ENCODE data around the gene TYW5.

TYW5 gene

DNA sequence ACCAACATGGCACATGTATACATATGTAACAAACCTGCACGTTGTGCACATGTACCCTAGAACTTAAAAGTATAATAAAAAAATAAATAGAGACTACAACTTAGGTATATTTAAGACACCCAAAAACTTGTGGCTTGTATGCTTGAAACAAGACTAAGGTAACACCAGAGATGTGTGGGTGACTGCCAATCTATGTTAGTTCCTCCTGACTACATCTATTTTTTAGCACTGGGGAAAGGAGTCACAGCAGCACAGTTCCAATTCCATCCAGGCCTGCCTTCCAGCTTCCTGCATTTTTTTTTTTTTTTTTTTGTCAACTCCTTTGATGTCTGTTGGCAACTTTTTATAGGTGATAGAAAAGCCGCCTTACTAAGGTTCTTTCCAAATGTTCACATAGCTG is 26.0 kb downstream of the TYW5 start:
- no peak overlapping the region for H3K27ac ChIP-seq (ENCODE audit: low read depth, low read length)
- no peak overlapping the region for H3K4me3 ChIP-seq (ENCODE audit: low read length)
- peaks cover 29% of the 10 kb centered on the region for H3F3A ChIP-seq (ENCODE audit: control insufficient read depth, insufficient read depth)
- H3K4me2 ChIP-seq (ENCODE audit: low read length): no peak overlapping the region
- no peak for TF ChIP-seq EZH2phosphoT487 (IDR thresholded peaks at IDR 0.05; ENCODE audit: borderline replicate concordance, low read length)
- TF ChIP-seq, protein P1, sequence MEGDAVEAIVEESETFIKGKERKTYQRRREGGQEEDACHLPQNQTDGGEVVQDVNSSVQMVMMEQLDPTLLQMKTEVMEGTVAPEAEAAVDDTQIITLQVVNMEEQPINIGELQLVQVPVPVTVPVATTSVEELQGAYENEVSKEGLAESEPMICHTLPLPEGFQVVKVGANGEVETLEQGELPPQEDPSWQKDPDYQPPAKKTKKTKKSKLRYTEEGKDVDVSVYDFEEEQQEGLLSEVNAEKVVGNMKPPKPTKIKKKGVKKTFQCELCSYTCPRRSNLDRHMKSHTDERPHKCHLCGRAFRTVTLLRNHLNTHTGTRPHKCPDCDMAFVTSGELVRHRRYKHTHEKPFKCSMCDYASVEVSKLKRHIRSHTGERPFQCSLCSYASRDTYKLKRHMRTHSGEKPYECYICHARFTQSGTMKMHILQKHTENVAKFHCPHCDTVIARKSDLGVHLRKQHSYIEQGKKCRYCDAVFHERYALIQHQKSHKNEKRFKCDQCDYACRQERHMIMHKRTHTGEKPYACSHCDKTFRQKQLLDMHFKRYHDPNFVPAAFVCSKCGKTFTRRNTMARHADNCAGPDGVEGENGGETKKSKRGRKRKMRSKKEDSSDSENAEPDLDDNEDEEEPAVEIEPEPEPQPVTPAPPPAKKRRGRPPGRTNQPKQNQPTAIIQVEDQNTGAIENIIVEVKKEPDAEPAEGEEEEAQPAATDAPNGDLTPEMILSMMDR (IDR thresholded peaks at IDR 0.05; ENCODE audit: low read depth, low read length, poor library complexity, severe bottlenecking): no peak
- H3K36me3 ChIP-seq (ENCODE audit: control insufficient read depth, low read length): peaks cover 92% of the 10 kb centered on the region
- H3K27me3 ChIP-seq (ENCODE audit: control insufficient read depth, low read length): no peaks in the 10 kb centered on the region
- peaks cover 4% of the 10 kb centered on the region; the same call in 1 of the 2 replicates for H4K20me1 ChIP-seq (ENCODE audit: control insufficient read depth, insufficient read depth, low read depth, low read length)
- H3K9me2 ChIP-seq (replicated peaks; ENCODE audit: control insufficient read depth, low read length): no peaks in the 10 kb centered on the region
- H3K9me3 ChIP-seq (ENCODE audit: control insufficient read depth, insufficient read depth, low read length): no peaks in the 10 kb centered on the region
- H3K4me1 ChIP-seq (ENCODE audit: control insufficient read depth, low read length): no peaks in the 10 kb centered on the region
- peaks cover 46% of the 10 kb centered on the region for H3K79me2 ChIP-seq (ENCODE audit: control insufficient read depth, low read length)

DNA sequence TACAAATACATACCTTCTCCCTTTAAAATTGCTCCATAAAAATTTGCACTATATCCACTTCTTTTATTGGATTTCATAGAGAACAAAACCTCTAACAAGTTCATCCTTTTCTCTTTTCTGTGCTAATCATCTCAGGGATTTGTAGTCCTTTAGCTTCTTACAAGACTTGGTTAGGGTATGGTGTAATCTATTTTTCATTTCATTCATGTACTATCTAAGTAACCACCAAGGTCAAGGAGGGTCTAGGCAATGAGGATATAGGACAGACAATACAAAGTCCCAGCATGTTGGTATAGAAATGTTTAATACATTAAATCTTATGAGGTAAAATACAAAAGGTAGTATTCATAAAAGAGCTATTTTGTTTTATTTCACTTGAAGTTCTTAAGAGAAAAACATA is 26.7 kb downstream of the TYW5 start:
- H3K27ac ChIP-seq (ENCODE audit: low read depth, low read length): no peak overlapping the region
- H3K36me3 ChIP-seq (ENCODE audit: control insufficient read depth, low read length): peaks cover 90% of the 10 kb centered on the region
- TF ChIP-seq, protein P1 (IDR thresholded peaks at IDR 0.05; ENCODE audit: low read depth, low read length, poor library complexity, severe bottlenecking): no peak
- no peak for TF ChIP-seq EZH2phosphoT487 (IDR thresholded peaks at IDR 0.05; ENCODE audit: borderline replicate concordance, low read length)
- peaks cover 4% of the 10 kb centered on the region; the same call in 1 of the 2 replicates for H4K20me1 ChIP-seq (ENCODE audit: control insufficient read depth, insufficient read depth, low read depth, low read length)
- H3K27me3 ChIP-seq (ENCODE audit: control insufficient read depth, low read length): no peaks in the 10 kb centered on the region
- no peak overlapping the region for H3K4me2 ChIP-seq (ENCODE audit: low read length)
- H3F3A ChIP-seq (ENCODE audit: control insufficient read depth, insufficient read depth): peaks cover 24% of the 10 kb centered on the region
- H3K9me2 ChIP-seq (replicated peaks; ENCODE audit: control insufficient read depth, low read length): no peaks in the 10 kb centered on the region
- no peaks in the 10 kb centered on the region for H3K4me1 ChIP-seq (ENCODE audit: control insufficient read depth, low read length)
- H3K4me3 ChIP-seq (ENCODE audit: low read length): no peak overlapping the region
- no peaks in the 10 kb centered on the region for H3K9me3 ChIP-seq (ENCODE audit: control insufficient read depth, insufficient read depth, low read length)
- H3K79me2 ChIP-seq (ENCODE audit: control insufficient read depth, low read length): peaks cover 52% of the 10 kb centered on the region

DNA sequence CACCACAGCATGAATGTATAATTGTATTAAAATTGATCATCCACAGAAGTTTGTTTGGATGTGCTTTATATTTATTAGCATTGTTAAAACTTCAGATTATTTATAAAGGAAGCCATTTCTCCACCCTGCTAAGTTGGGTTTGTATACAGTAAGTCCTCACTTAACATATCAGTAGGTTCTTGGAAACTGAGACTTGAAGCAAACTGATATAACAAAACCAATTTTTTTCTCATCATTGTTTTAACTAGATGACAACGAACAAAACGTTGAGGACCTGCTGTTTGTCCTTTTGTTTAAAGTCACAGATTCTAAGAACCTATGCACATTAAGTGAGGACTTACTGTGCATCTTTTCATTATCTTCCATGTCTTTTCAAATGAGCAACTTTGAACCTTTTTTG is 27.1 kb downstream of the TYW5 start:
- H3K27ac ChIP-seq (ENCODE audit: low read depth, low read length): no peak overlapping the region
- H3K4me1 ChIP-seq (ENCODE audit: control insufficient read depth, low read length): no peaks in the 10 kb centered on the region
- no peak overlapping the region for H3K4me2 ChIP-seq (ENCODE audit: low read length)
- H3K9me3 ChIP-seq (ENCODE audit: control insufficient read depth, insufficient read depth, low read length): no peaks in the 10 kb centered on the region
- peaks cover 4% of the 10 kb centered on the region; the same call in 1 of the 2 replicates for H4K20me1 ChIP-seq (ENCODE audit: control insufficient read depth, insufficient read depth, low read depth, low read length)
- H3K27me3 ChIP-seq (ENCODE audit: control insufficient read depth, low read length): no peaks in the 10 kb centered on the region
- H3K36me3 ChIP-seq (ENCODE audit: control insufficient read depth, low read length): peaks cover 90% of the 10 kb centered on the region
- H3F3A ChIP-seq (ENCODE audit: control insufficient read depth, insufficient read depth): peaks cover 21% of the 10 kb centered on the region
- no peaks in the 10 kb centered on the region for H3K9me2 ChIP-seq (replicated peaks; ENCODE audit: control insufficient read depth, low read length)
- TF ChIP-seq, protein P1 (IDR thresholded peaks at IDR 0.05; ENCODE audit: low read depth, low read length, poor library complexity, severe bottlenecking): no peak
- TF ChIP-seq EZH2phosphoT487 (IDR thresholded peaks at IDR 0.05; ENCODE audit: borderline replicate concordance, low read length): no peak
- H3K4me3 ChIP-seq (ENCODE audit: low read length): no peak overlapping the region
- H3K79me2 ChIP-seq (ENCODE audit: control insufficient read depth, low read length): peaks cover 56% of the 10 kb centered on the region
